ENCODE results near the gene PCMTD2.
"Not testable (repeated sequence)": the region's sequence is repeated elsewhere in the genome, so short reads cannot be mapped to it uniquely, and the experiment has no call there.

PCMTD2 gene

GRCh38 chr20:64258071-64258823, 2.7 kb downstream of the PCMTD2 start:
- no peak for DNase-seq

- no peak for DNase-seq
Measured at GRCh38 chr20:64260239-64260638, 4.7 kb downstream of the PCMTD2 start.

- DNase-seq: no peak
Measured at GRCh38 chr20:64261138-64261537, 5.6 kb downstream of the PCMTD2 start.

GRCh38 chr20:64264091-64264490, 8.5 kb downstream of the PCMTD2 start:
- DNase-seq: no peak

GRCh38 chr20:64265201-64265600, 9.7 kb downstream of the PCMTD2 start:
- DNase-seq: no peak

GRCh38 chr20:64266988-64267387, 11.4 kb downstream of the PCMTD2 start:
- DNase-seq: no peak

GRCh38 chr20:64268174-64268573, 12.6 kb downstream of the PCMTD2 start:
- DNase-seq: no peak

GRCh38 chr20:64269604-64270411, 14.3 kb downstream of the PCMTD2 start:
- no peak for DNase-seq

- no peak for DNase-seq
Measured at GRCh38 chr20:64271636-64272035, 16.1 kb downstream of the PCMTD2 start.

- no peak for DNase-seq
Measured at GRCh38 chr20:64273109-64273508, 17.6 kb downstream of the PCMTD2 start.

- no peak for DNase-seq
Measured at GRCh38 chr20:64276817-64277216, 21.3 kb downstream of the PCMTD2 start.

GRCh38 chr20:64277571-64278316, 22.2 kb downstream of the PCMTD2 start:
- no peak for DNase-seq

GRCh38 chr20:64278317-64278681, 22.8 kb downstream of the PCMTD2 start:
- DNase-seq: no peak

- DNase-seq: no peak
Measured at GRCh38 chr20:64279826-64280459, 24.4 kb downstream of the PCMTD2 start.

GRCh38 chr20:64280460-64280843, 24.9 kb downstream of the PCMTD2 start:
- no peak for DNase-seq

- DNase-seq: no peak
Measured at GRCh38 chr20:64283646-64284045, 28.1 kb downstream of the PCMTD2 start.

- DNase-seq: not testable (repeated sequence)
Measured at GRCh38 chr20:64285579-64286446, 30.3 kb downstream of the PCMTD2 start.

- DNase-seq: not testable (repeated sequence)
Measured at GRCh38 chr20:64286447-64287263, 31.1 kb downstream of the PCMTD2 start.

- not testable (repeated sequence) for DNase-seq
Measured at GRCh38 chr20:64287264-64287590, 31.7 kb downstream of the PCMTD2 start.

GRCh38 chr20:64292167-64292566, 36.6 kb downstream of the PCMTD2 start:
- not testable (repeated sequence) for DNase-seq

GRCh38 chr20:64303086-64303485, 47.5 kb downstream of the PCMTD2 start:
- DNase-seq: not testable (repeated sequence)
